GM12875 (cell line): Measurements from ENCODE around the gene CERK.
"Not testable (repeated sequence)": the region's sequence is repeated elsewhere in the genome, so short reads cannot be mapped to it uniquely, and the experiment has no call there.

Source experiments
- H3K4me3 ChIP-seq: one replicate; pipeline ENCODE4 v1.5.1; 2011; ENCODE audit warnings: low read depth, low read length, control low read depth
- TF ChIP-seq, protein P1 (sequence below): IDR thresholded peaks from 2 replicates; pipeline ENCODE4 v1.5.1; 2011; ENCODE audit warnings: low read depth, mild to moderate bottlenecking, control low read depth, inconsistent platforms, low read length, moderate library complexity, borderline replicate concordance; ENCODE audit not compliant: insufficient read depth

Gene CERK

DNA sequence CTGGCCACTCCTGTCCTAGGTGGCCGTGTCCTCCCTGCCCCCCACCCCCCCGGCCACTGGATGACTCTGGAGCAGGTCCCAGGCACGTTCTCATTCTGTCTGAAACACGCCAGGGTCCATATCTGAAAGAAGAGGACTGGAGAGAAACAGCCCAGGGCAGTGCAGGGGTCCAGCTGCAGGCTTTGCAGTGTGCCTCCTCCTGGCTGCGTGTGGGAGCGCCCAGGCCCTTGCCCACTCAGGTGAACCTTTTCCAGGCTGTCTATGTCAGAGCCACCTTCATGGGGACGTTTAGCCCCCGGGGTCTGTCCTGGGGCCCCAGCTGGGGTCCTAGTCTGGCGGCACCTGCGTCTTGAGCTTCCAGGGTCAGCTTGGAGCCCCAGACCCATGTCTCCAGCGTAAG lies 102.3 kb downstream of the CERK start:
- TF ChIP-seq, protein P1, sequence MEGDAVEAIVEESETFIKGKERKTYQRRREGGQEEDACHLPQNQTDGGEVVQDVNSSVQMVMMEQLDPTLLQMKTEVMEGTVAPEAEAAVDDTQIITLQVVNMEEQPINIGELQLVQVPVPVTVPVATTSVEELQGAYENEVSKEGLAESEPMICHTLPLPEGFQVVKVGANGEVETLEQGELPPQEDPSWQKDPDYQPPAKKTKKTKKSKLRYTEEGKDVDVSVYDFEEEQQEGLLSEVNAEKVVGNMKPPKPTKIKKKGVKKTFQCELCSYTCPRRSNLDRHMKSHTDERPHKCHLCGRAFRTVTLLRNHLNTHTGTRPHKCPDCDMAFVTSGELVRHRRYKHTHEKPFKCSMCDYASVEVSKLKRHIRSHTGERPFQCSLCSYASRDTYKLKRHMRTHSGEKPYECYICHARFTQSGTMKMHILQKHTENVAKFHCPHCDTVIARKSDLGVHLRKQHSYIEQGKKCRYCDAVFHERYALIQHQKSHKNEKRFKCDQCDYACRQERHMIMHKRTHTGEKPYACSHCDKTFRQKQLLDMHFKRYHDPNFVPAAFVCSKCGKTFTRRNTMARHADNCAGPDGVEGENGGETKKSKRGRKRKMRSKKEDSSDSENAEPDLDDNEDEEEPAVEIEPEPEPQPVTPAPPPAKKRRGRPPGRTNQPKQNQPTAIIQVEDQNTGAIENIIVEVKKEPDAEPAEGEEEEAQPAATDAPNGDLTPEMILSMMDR: 0 out of 2 replicates have a peak, but pooled peaks have one; percentile 21
- no peak overlapping the region for H3K4me3 ChIP-seq

DNA sequence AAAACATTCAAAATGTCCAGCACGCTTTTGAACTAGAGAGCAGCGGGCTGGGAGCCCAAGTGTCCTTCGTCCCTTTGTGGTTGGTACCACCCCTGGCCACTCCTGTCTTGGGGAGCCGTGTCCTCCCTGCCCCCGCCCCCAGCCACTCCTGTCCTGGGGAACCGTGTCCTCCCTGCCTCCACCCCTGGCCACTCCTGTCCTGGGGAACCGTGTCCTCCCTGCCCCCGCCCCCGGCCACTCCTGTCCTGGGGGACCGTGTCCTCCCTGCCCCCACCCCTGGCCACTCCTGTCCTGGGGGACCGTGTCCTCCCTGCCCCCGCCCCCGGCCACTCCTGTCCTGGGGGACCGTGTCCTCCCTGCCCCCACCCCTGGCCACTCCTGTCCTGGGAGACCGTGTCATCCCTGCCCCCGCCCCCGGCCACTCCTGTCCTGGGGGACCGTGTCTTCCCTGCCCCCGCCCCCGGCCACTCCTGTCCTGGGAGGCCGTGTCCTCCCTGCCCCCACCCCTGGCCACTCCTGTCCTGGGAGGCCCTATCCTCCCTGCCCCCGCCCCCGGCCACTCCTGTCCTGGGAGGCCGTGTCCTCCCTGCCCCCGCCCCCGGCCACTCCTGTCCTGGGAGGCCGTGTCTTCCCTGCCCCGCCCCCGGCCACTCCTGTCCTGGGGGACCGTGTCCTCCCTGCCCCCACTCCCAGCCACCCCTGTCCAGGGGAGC lies 102.9 kb downstream of the CERK start:
- not testable (repeated sequence) for H3K4me3 ChIP-seq
